ENCODE measurements around the gene TMEM165. TPM values are rescaled to one million over a fixed set of nuclear protein-coding genes. Genes with fewer than 3 reads are reported as not detected.

Gene TMEM165
- total and polyA plus RNA-seq, 9 of the 15 experiments (the other 6 are each of a cell fraction or from before 2014, with no cell fraction given), result 21.3 to 145 (median 96.8) TPM

- Histone ChIP-seq H3K27ac (ENCODE audit: extremely low read depth, low read depth, low read length) (peak overlapping the region; percentile 53), H3K4me3 (no peak overlapping the region), H3K9me3 (replicated peaks; ENCODE audit: control insufficient read depth, insufficient read depth, low read depth, low read length) (no peaks in the 10 kb centered on the region), H3K4me2 (ENCODE audit: insufficient read depth, low read length) (peak overlapping the region; percentile 60), H3K27me3 (ENCODE audit: control insufficient read depth in 2 of 2, insufficient read depth in 2 of 2, low read length in 2 of 2) (no peaks in the 10 kb centered on the region), H3K9ac (ENCODE audit: insufficient read depth in 1 of 2, low read depth in 2 of 2, low read length in 2 of 2) (0 out of 4 replicates have a peak overlapping the region, but pooled peaks of 1 of the 2 experiments have one; percentile 8), H3K79me2 (ENCODE audit: control insufficient read depth, insufficient read depth, low read length) (no peaks in the 10 kb centered on the region), H3K4me1 (replicated peaks in 1 of 2; ENCODE audit: control insufficient read depth in 2 of 2, insufficient read depth in 2 of 2, low read length in 2 of 2) (peaks cover 30 to 40% of the 10 kb centered on the region in 2 experiments), H2AFZ (ENCODE audit: low read depth, low read length) (peak overlapping the region; percentile 67), H4K20me1 (replicated peaks; ENCODE audit: control insufficient read depth, insufficient read depth, low read length) (no peaks in the 10 kb centered on the region), H3K36me3 (ENCODE audit: control insufficient read depth, insufficient read depth, low read length) (no peaks in the 10 kb centered on the region), H3K9me1 (ENCODE audit: control insufficient read depth, insufficient read depth, low read length) (no peaks in the 10 kb centered on the region)
- peak; percentile 72 for ATAC-seq
- peak; percentile 73 to 94 (median 79) for DNase-seq (ENCODE audit: extremely low read depth in 1 of 4, low spot score in 3 of 4)
- ChIA-PET CTCF (ENCODE audit: low intra/inter-chr PET ratio) (no interaction called here), POLR2A (interaction anchor here (1.0 to 2.1 kb wide), 5 partner anchors 9 to 41 kb away, joined by 3 to 23 read pairs (median 4); partner anchors contain the start of genes SRD5A3 and TMEM165)
- BruUV-seq (replicated peaks), result no TSS peak
- 0% methylated on average over 2 of the region's 2 CpGs for WGBS (ENCODE audit: insufficient coverage, low coverage, missing lambda C conversion rate)
- in situ Hi-C loops (cut with MboI) (no loop called here), intact Hi-C loops (cut with micrococcal nuclease) (loop anchor here (1.0 to 2.0 kb wide), 2 partner anchors 10 to 40 kb away; partner anchors contain the start of gene SRD5A3)
- FAIRE-seq, result peak; percentile 91
- TF ChIP-seq SMARCB1 (IDR thresholded peaks at IDR 0.05; ENCODE audit: insufficient read length, low read depth) (no peak), THRA (IDR thresholded peaks at IDR 0.05) (no peak), NFIX (CRISPR knock-in tag; IDR thresholded peaks at IDR 0.05; ENCODE audit: low read depth) (no peak), GABPB1 (CRISPR knock-in tag; IDR thresholded peaks at IDR 0.05) (no peak), HMBOX1 (IDR thresholded peaks at IDR 0.05) (peak; percentile 38; the same call in 1 of the 2 replicates), SP2 (IDR thresholded peaks at IDR 0.05; ENCODE audit: extremely low read depth, low read depth, low read length, poor library complexity, severe bottlenecking) (no peak), TBL1XR1 (IDR thresholded peaks at IDR 0.05; ENCODE audit: low read length in 2 of 2) (peak; percentile 59 to 79; a peak in 2 of 4 replicates), HINFP (tag; conservative IDR thresholded peaks at IDR 0.05; ENCODE audit: low read depth) (no peak), MTF1 (CRISPR knock-in tag; IDR thresholded peaks at IDR 0.05; ENCODE audit: borderline replicate concordance) (no peak), DACH1 (IDR thresholded peaks at IDR 0.05; ENCODE audit: partially characterized antibody) (no peak), MAFK (IDR thresholded peaks at IDR 0.05; ENCODE audit: low read length) (no peak; the same call in 1 of the 2 replicates), ARNT (IDR thresholded peaks at IDR 0.05) (0 out of 4 replicates have a peak, but pooled peaks have one; percentile 63 to 65), SAP30 (IDR thresholded peaks at IDR 0.05; ENCODE audit: borderline replicate concordance, insufficient read depth, low read depth, low read length, poor library complexity, severe bottlenecking) (no peak), MYNN (IDR thresholded peaks at IDR 0.05) (peak; percentile 78; the same call in 1 of the 2 replicates), MYNN (CRISPR knock-in tag; IDR thresholded peaks at IDR 0.05) (no peak), ATF1 (CRISPR knock-in tag; IDR thresholded peaks at IDR 0.05) (no peak), ATF1 (tag; IDR thresholded peaks at IDR 0.05) (no peak), RNF219 (CRISPR knock-in tag; IDR thresholded peaks at IDR 0.05) (no peak)
Measured at GRCh38 chr4:55386840-55387239, 8.9 kb upstream of the TMEM165 start.
